Trophoblast cell (in vitro differentiated cells and primary cell): ENCODE data around the gene C1orf159.

Source experiments
- DNase-seq, 2 donors: peaks; one replicate each; pipeline ENCODE4 v3.0.0-alpha.2; 2016
- H2AFZ ChIP-seq: 2 replicates; pipeline ENCODE4 v1.6.1; 2013; ENCODE audit warnings: low read length, moderate library complexity, mild to moderate bottlenecking; ENCODE audit not compliant: insufficient read depth, poor library complexity
- H2AK5ac ChIP-seq: 2 replicates; pipeline ENCODE4 v1.6.1; 2013; ENCODE audit warnings: mild to moderate bottlenecking, low read length
- H2BK120ac ChIP-seq: 2 replicates; pipeline ENCODE4 v1.6.1; 2013; ENCODE audit warnings: low read length, mild to moderate bottlenecking, moderate library complexity; ENCODE audit not compliant: insufficient read depth, poor library complexity
- H2BK12ac ChIP-seq: 2 replicates; pipeline ENCODE4 v1.6.1; 2013; ENCODE audit warnings: mild to moderate bottlenecking, low read length, moderate library complexity
- H2BK5ac ChIP-seq: 2 replicates; pipeline ENCODE4 v1.6.1; 2013; ENCODE audit warnings: low read length, low read depth, moderate library complexity, mild to moderate bottlenecking; ENCODE audit not compliant: poor library complexity
- H3K14ac ChIP-seq: 2 replicates; pipeline ENCODE4 v1.6.1; 2013; ENCODE audit warnings: mild to moderate bottlenecking, low read length
- H3K18ac ChIP-seq: 2 replicates; pipeline ENCODE4 v1.6.1; 2013; ENCODE audit warnings: mild to moderate bottlenecking, low read length
- H3K23ac ChIP-seq: 2 replicates; pipeline ENCODE4 v1.6.1; 2013; ENCODE audit warnings: low read length
- H3K27ac ChIP-seq: 2 replicates; pipeline ENCODE4 v1.5.1; 2013; ENCODE audit warnings: low read depth, mild to moderate bottlenecking, inconsistent platforms, low read length, moderate library complexity
- H3K27me3 ChIP-seq: 2 replicates; pipeline ENCODE4 v1.6.1; 2013; ENCODE audit warnings: inconsistent platforms, mild to moderate bottlenecking, low read length, moderate library complexity; ENCODE audit not compliant: insufficient read depth
- H3K36me3 ChIP-seq, 2 experiments: 1 replicate in 1 of 2; 2 replicates in 1 of 2; pipeline ENCODE4 v1.6.1; 2013; ENCODE audit warnings: low read length in 2 of 2, mild to moderate bottlenecking in 2 of 2, moderate library complexity in 1 of 2; ENCODE audit not compliant: insufficient read depth in 2 of 2, control insufficient read depth in 1 of 2
- H3K4ac ChIP-seq: 2 replicates; pipeline ENCODE4 v1.6.1; 2013; ENCODE audit warnings: low read depth, mild to moderate bottlenecking, low read length, moderate library complexity
- H3K4me1 ChIP-seq, 2 experiments: 1 replicate in 1 of 2; 2 replicates in 1 of 2; pipeline ENCODE4 v1.6.1; 2013; ENCODE audit warnings: low read length in 2 of 2, mild to moderate bottlenecking in 2 of 2, moderate library complexity in 1 of 2; ENCODE audit not compliant: insufficient read depth in 2 of 2, control insufficient read depth in 1 of 2
- H3K4me2 ChIP-seq: 2 replicates; pipeline ENCODE4 v1.6.1; 2013; ENCODE audit warnings: inconsistent platforms, mild to moderate bottlenecking, low read length, moderate library complexity
- H3K4me3 ChIP-seq: 2 replicates; pipeline ENCODE4 v1.5.1; 2013; ENCODE audit warnings: mild to moderate bottlenecking, low read depth, low read length, inconsistent platforms
- H3K79me1 ChIP-seq: one replicate; pipeline ENCODE4 v1.6.1; 2013; ENCODE audit warnings: low read length
- H3K79me2 ChIP-seq: 2 replicates; pipeline ENCODE4 v1.6.1; 2013; ENCODE audit warnings: low read length, mild to moderate bottlenecking; ENCODE audit not compliant: control insufficient read depth, insufficient read depth, poor library complexity
- H3K9ac ChIP-seq: 2 replicates; pipeline ENCODE4 v1.6.1; 2013; ENCODE audit warnings: mild to moderate bottlenecking, low read length
- H3K9me3 ChIP-seq: 2 replicates; pipeline ENCODE4 v1.6.1; 2013; ENCODE audit warnings: low read depth, mild to moderate bottlenecking, control low read depth, inconsistent platforms, low read length; ENCODE audit not compliant: insufficient read depth
- H4K12ac ChIP-seq: 2 replicates; pipeline ENCODE4 v1.6.1; 2013; ENCODE audit warnings: low read depth, mild to moderate bottlenecking, low read length, moderate library complexity
- H4K8ac ChIP-seq: 2 replicates; pipeline ENCODE4 v1.6.1; 2013; ENCODE audit warnings: low read depth, mild to moderate bottlenecking, low read length, moderate library complexity
- H4K91ac ChIP-seq: one replicate; pipeline ENCODE4 v1.6.1; 2013; ENCODE audit warnings: low read depth, mild to moderate bottlenecking, low read length, moderate library complexity
- WGBS: extraction: QIAGEN DNeasy Blood & Tissue Kit; methylation state at CpG from one replicate; pipeline ENCODE4 v1.1.7; 2013; ENCODE audit warnings: missing lambda C conversion rate; ENCODE audit not compliant: insufficient read length, insufficient coverage; ENCODE audit errors: extremely low coverage; 5-methylcytosine and 5-hydroxymethylcytosine counted together

The C1orf159 gene

DNA sequence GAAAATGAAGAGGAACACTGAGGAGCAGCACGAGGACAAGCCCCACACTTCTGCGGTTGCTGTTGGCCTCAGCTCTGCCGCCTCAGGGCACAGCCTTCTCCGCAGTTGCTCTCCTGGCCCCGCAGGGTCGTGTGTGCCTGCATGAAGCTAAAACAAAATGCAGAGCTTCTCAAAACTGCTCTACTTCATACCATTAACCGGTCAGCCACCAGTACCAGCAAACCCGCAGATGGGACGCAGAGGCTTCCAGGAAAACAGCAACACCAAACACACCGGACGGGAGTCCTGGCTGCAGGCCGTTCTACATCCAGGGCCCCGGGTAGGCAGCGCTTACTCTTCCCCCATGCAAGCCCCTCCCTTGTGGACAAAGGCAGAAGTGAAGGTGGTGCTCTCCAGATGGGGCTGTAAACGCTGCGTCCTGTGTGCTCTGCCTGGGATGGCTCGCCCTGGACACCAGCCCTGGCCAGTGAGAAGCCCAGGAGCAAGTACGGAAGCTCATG, 7.1 kb upstream of the C1orf159 start:
- Histone ChIP-seq H3K4ac (no peak overlapping the region), H3K79me1 (no peaks in the 10 kb centered on the region), H3K14ac (no peak overlapping the region), H2AK5ac (no peak overlapping the region), H2BK5ac (no peak overlapping the region), H2BK120ac (no peak overlapping the region), H3K4me3 (no peak overlapping the region), H3K4me2 (no peak overlapping the region), H2AFZ (no peak overlapping the region), H3K27ac (no peak overlapping the region), H3K79me2 (no peaks in the 10 kb centered on the region), H2BK12ac (no peak overlapping the region), H4K91ac (no peak overlapping the region), H3K18ac (no peak overlapping the region), H4K8ac (no peak overlapping the region), H4K12ac (no peak overlapping the region), H3K9ac (no peak overlapping the region), H3K9me3 (peaks cover 15% of the 10 kb centered on the region), H3K4me1 (peaks cover 5 to 12% of the 10 kb centered on the region in 2 experiments), H3K36me3 (no peaks in the 10 kb centered on the region), H3K23ac (no peak overlapping the region), H3K27me3 (no peaks in the 10 kb centered on the region)
- peak; percentile 98 for DNase-seq
- WGBS, result no CpG with 5 or more reads among the region's 18 CpGs

DNA sequence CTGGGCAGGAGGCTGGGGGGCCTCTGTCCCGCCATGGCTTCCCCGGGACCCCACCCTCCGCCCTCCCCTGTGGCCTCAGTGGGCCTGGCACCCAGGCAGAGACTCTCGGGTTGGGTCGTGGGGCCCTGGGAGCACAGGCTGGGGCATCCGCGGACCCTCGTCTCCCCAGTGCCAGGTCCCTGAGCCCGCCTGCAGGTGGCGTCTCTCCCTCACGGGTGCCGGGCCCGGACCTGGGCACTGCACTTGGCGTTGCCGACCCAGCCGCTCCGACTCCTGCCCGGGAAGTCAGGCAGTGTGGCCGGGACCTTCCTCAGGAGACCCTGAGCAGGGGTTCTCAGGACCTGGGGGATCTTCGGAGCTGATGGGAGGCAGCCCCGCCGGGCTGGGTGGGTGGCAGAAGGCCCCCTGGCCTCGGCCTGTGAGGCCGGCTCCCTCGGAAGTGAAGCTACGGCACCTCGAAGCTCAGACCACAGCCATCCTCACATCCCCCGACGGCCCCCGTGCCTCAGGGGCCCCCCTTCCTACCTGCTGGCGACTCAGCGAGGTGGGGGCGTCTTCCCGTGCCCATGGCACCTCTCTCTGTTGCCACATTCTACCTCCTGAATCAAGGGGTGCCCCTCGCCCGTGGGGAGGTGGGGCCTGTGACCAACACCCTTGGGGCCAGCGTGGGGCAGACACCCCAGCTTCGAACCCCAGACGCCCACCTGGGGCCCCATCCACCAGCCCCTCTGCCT, 6.4 kb upstream of the C1orf159 start:
- no peak overlapping the region for H2BK12ac ChIP-seq
- no CpG with 5 or more reads among the region's 39 CpGs for WGBS
- no peak overlapping the region for H4K91ac ChIP-seq

DNA sequence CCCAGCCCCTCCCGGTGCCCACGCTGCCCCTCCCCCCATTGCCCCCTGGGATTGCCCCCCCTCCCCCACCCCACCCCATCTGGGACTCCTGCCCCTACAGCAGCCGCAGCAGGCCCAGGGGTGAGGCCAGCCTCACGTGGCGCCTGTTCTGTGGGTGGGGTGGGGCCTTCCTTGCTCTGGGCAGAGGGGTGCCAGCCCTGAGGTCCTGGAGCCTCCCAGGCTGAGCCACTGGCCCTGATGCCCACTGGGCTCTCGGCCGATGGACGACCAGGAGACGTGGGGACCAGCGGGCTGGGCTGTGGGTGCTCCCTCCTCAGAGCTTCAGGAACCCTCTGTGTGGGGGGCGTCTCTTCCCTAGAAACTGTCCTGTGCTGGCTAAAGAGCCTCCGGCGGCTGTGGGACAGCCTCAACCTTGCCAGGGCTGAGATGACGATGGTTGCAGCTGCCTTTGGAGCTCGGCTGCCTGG, 5.8 kb upstream of the C1orf159 start:
- H2BK12ac ChIP-seq, result no peak overlapping the region
- no peak overlapping the region for H4K8ac ChIP-seq
- no peak overlapping the region for H3K4me2 ChIP-seq
- no peak overlapping the region for H2AFZ ChIP-seq
- H3K27me3 ChIP-seq, result no peaks in the 10 kb centered on the region
- peaks cover 17% of the 10 kb centered on the region for H3K9me3 ChIP-seq
- peak overlapping the region; percentile 35 for H4K12ac ChIP-seq
- no peak overlapping the region for H2BK120ac ChIP-seq
- no CpG with 5 or more reads among the region's 15 CpGs for WGBS
- no peak overlapping the region for H3K27ac ChIP-seq
- DNase-seq, result no peak
- no peaks in the 10 kb centered on the region for H3K79me2 ChIP-seq
- peaks cover 7 to 14% of the 10 kb centered on the region in 2 experiments for H3K4me1 ChIP-seq
- no peak overlapping the region for H3K23ac ChIP-seq
- H4K91ac ChIP-seq, result no peak overlapping the region
- H3K9ac ChIP-seq, result no peak overlapping the region
- no peak overlapping the region for H3K4me3 ChIP-seq
- H3K18ac ChIP-seq, result no peak overlapping the region
- peaks cover 2% of the 10 kb centered on the region for H3K79me1 ChIP-seq
- no peak overlapping the region for H3K4ac ChIP-seq
- no peak overlapping the region for H3K14ac ChIP-seq
- H2BK5ac ChIP-seq, result no peak overlapping the region
- no peak overlapping the region for H2AK5ac ChIP-seq
- no peaks in the 10 kb centered on the region for H3K36me3 ChIP-seq

More for the DNA sequence above, 6.4 kb upstream of the C1orf159 start:
- Histone ChIP-seq H3K4me2 (no peak overlapping the region), H3K36me3 (no peaks in the 10 kb centered on the region), H3K4me1 (peaks cover 5 to 12% of the 10 kb centered on the region in 2 experiments), H3K79me2 (no peaks in the 10 kb centered on the region), H3K23ac (no peak overlapping the region), H3K14ac (no peak overlapping the region), H4K12ac (peak overlapping the region; percentile 35), H3K9ac (no peak overlapping the region), H3K27ac (no peak overlapping the region), H3K79me1 (no peaks in the 10 kb centered on the region), H3K27me3 (no peaks in the 10 kb centered on the region), H2BK120ac (no peak overlapping the region), H3K18ac (no peak overlapping the region), H2AFZ (no peak overlapping the region), H2AK5ac (no peak overlapping the region), H4K8ac (no peak overlapping the region), H3K4ac (no peak overlapping the region), H2BK5ac (no peak overlapping the region), H3K4me3 (no peak overlapping the region), H3K9me3 (peaks cover 17% of the 10 kb centered on the region)
- DNase-seq, result peak; percentile 79 to 91

DNA sequence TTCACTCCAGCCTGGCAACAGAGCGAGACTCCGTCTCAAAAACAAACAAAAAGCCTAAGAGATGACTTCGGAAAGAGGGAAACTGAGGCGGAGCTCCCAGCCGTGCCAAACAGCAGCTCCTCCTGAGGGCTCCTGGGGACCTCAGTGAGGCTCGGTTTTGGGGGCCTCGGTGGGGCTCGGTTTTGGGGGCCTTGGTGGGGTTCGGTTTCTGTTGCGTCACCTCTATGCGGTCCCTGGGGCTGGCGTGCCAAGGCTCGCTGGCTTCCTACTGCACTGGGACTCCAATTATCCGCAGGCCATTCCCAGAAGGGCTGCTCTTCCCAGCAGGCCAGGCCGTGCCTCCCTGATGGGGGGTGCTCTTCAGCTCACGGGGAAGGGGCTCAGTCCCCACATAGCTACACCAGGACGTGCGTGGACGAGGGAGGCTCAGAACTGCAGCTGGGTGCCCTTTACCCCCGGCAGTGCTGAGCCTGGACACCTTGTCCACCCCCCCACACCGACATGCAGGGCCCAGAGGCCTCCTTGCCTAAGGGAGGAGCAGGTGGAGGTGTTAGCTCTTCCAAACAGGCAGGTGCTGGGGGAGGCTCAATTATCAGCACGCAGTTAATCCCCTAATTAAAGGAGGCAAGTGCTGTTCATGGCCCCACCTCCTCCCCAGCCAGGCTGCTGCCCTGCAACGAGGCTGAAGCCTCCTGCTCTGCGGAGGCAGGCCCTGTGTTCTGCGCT, 5.1 kb upstream of the C1orf159 start:
- peaks cover 17% of the 10 kb centered on the region for H3K9me3 ChIP-seq
- H3K36me3 ChIP-seq, result no peaks in the 10 kb centered on the region
- no peak overlapping the region for H2BK120ac ChIP-seq

More for the DNA sequence above, 5.1 kb upstream of the C1orf159 start:
- H3K18ac ChIP-seq, result no peak overlapping the region
- no peak overlapping the region for H3K27ac ChIP-seq
- H3K4me3 ChIP-seq, result peak overlapping the region; percentile 54
- H3K79me2 ChIP-seq, result no peaks in the 10 kb centered on the region
- no CpG with 5 or more reads among the region's 25 CpGs for WGBS
- no peak overlapping the region for H2AK5ac ChIP-seq
- H3K14ac ChIP-seq, result no peak overlapping the region
- H3K79me1 ChIP-seq, result peaks cover 2% of the 10 kb centered on the region
- H2BK12ac ChIP-seq, result no peak overlapping the region
- H3K4me1 ChIP-seq, result peaks cover 7 to 14% of the 10 kb centered on the region in 2 experiments
- DNase-seq, result no peak
- no peak overlapping the region for H3K4me2 ChIP-seq
- no peak overlapping the region for H3K9ac ChIP-seq
- H4K12ac ChIP-seq, result no peak overlapping the region
- H2AFZ ChIP-seq, result no peak overlapping the region
- no peak overlapping the region for H3K4ac ChIP-seq
- H4K8ac ChIP-seq, result no peak overlapping the region
- no peaks in the 10 kb centered on the region for H3K27me3 ChIP-seq
- H4K91ac ChIP-seq, result no peak overlapping the region
- H3K23ac ChIP-seq, result no peak overlapping the region
- no peak overlapping the region for H2BK5ac ChIP-seq
